GM23338 (cell line): ENCODE measurements around the gene SCLT1. TPM values are rescaled to one million over a fixed set of nuclear protein-coding genes. Genes with fewer than 3 reads are reported as not detected.

ENCODE experiments used
- ATAC-seq: fragments of 200-7000 bp; cut with Tn5 transposase; 3 replicates; pipeline ENCODE4 v1.9.1; 2020
- DNase-seq: peaks from one replicate; pipeline ENCODE4 v3.0.0-alpha.2; 2015; ENCODE audit warnings: low spot score
- H2AFZ ChIP-seq: fragments of 200-600 bp; sonication (generic); 2 replicates; pipeline ENCODE4 v1.8.0; 2016; ENCODE audit warnings: antibody characterized with exemption, mild to moderate bottlenecking, moderate library complexity
- H3F3A ChIP-seq: fragments of 200-600 bp; sonication (generic); replicated peaks from 2 replicates; pipeline ENCODE4 v1.8.0; 2017; ENCODE audit warnings: antibody characterized with exemption, mixed run types, low read depth
- H3K27ac ChIP-seq: fragments of 200-600 bp; sonication (generic); 2 replicates; pipeline ENCODE4 v1.6.1; 2016; ENCODE audit warnings: low read depth
- H3K27me3 ChIP-seq: fragments of 200-600 bp; sonication (generic); 2 replicates; pipeline ENCODE4 v1.8.0; 2016; ENCODE audit warnings: mild to moderate bottlenecking, mixed run types, moderate library complexity; ENCODE audit not compliant: insufficient read depth
- H3K36me3 ChIP-seq: fragments of 200-600 bp; sonication (generic); 2 replicates; pipeline ENCODE4 v1.8.0; 2016; ENCODE audit warnings: mild to moderate bottlenecking; ENCODE audit not compliant: insufficient read depth
- H3K4me1 ChIP-seq: fragments of 200-600 bp; sonication (generic); 2 replicates; pipeline ENCODE4 v1.8.0; 2016; ENCODE audit warnings: mild to moderate bottlenecking, moderate library complexity; ENCODE audit not compliant: insufficient read depth
- H3K4me2 ChIP-seq: fragments of 200-600 bp; sonication (generic); 2 replicates; pipeline ENCODE4 v1.7.1; 2017; ENCODE audit warnings: mixed run types
- H3K4me3 ChIP-seq: fragments of 200-600 bp; sonication (generic); 2 replicates; pipeline ENCODE4 v1.6.1; 2016; ENCODE audit warnings: mixed run types
- H3K79me2 ChIP-seq: fragments of 200-600 bp; sonication (generic); replicated peaks from 2 replicates; pipeline ENCODE4 v1.8.0; 2017; ENCODE audit warnings: mild to moderate bottlenecking; ENCODE audit not compliant: insufficient read depth
- H3K9me2 ChIP-seq: fragments of 200-600 bp; sonication (generic); 2 replicates; pipeline ENCODE4 v1.8.0; 2017; ENCODE audit not compliant: insufficient read depth
- H4K20me1 ChIP-seq: fragments of 200-600 bp; sonication (generic); replicated peaks from 2 replicates; pipeline ENCODE4 v1.8.0; 2017; ENCODE audit warnings: mild to moderate bottlenecking; ENCODE audit not compliant: insufficient read depth
- H3K27ac Mint-ChIP-seq: 2 replicates; pipeline ENCODE4 v1.8.0; 2020; ENCODE audit warnings: inconsistent platforms, mild to moderate bottlenecking, moderate library complexity, mixed read lengths
- H3K27me3 Mint-ChIP-seq: 3 replicates; pipeline ENCODE4 v1.8.0; 2022; ENCODE audit warnings: low read depth, mild to moderate bottlenecking, moderate library complexity, mixed read lengths, inconsistent platforms; ENCODE audit not compliant: insufficient read depth, poor library complexity
- H3K36me3 Mint-ChIP-seq: 3 replicates; pipeline ENCODE4 v1.8.0; 2021; ENCODE audit warnings: low read depth, mild to moderate bottlenecking, inconsistent platforms, moderate library complexity, mixed read lengths
- H3K4me1 Mint-ChIP-seq: 3 replicates; pipeline ENCODE4 v1.8.0; 2020; ENCODE audit warnings: mild to moderate bottlenecking, inconsistent platforms, mixed read lengths
- H3K4me3 Mint-ChIP-seq: 3 replicates; pipeline ENCODE4 v1.8.0; 2021; ENCODE audit warnings: moderate library complexity, mild to moderate bottlenecking, inconsistent platforms, mixed read lengths
- H3K9me3 Mint-ChIP-seq: 3 replicates; pipeline ENCODE4 v1.8.0; 2020; ENCODE audit warnings: moderate library complexity, mild to moderate bottlenecking, inconsistent platforms, mixed read lengths
- CREB1 ChIP-seq: fragments of 250-450 bp; sonication (Bioruptor Pico); IDR thresholded peaks from 2 replicates; pipeline ENCODE4 v1.5.0; 2020; ENCODE audit warnings: low read depth, mild to moderate bottlenecking, moderate library complexity
- EZH2 ChIP-seq: fragments of 200-600 bp; sonication (generic); IDR thresholded peaks from one replicate; pipeline ENCODE4 v1.8.0; 2017; ENCODE audit warnings: antibody characterized with exemption, mild to moderate bottlenecking, low read depth; ENCODE audit not compliant: unreplicated experiment
- EZH2phosphoT487 ChIP-seq: fragments of 200-600 bp; sonication (generic); IDR thresholded peaks from one replicate; pipeline ENCODE4 v1.8.1; 2018; ENCODE audit warnings: antibody characterized with exemption; ENCODE audit not compliant: unreplicated experiment
- JUNB ChIP-seq: IDR thresholded peaks from one replicate; pipeline ENCODE4 v1.6.1; 2016; ENCODE audit warnings: antibody characterized with exemption; ENCODE audit not compliant: unreplicated experiment
- NANOG ChIP-seq: IDR thresholded peaks from 2 replicates; pipeline ENCODE4 v1.6.1; 2016; ENCODE audit warnings: antibody characterized with exemption, borderline replicate concordance
- POLR2AphosphoS5 ChIP-seq: IDR thresholded peaks from 2 replicates; pipeline ENCODE4 v1.6.1; 2016; ENCODE audit warnings: antibody characterized with exemption, low read depth
- STAT1 ChIP-seq: IDR thresholded peaks from one replicate; pipeline ENCODE4 v1.6.1; 2016; ENCODE audit warnings: antibody characterized with exemption; ENCODE audit not compliant: unreplicated experiment
- ZNF114 ChIP-seq: fragments of 250-450 bp; sonication (Bioruptor Pico); IDR thresholded peaks from 2 replicates; pipeline ENCODE4 v1.5.0; 2020; ENCODE audit warnings: mild to moderate bottlenecking, moderate library complexity
- ZNF331 ChIP-seq: fragments of 250-450 bp; sonication (Bioruptor Pico); IDR thresholded peaks from 2 replicates; pipeline ENCODE4 v1.5.0; 2020; ENCODE audit warnings: low read depth, mild to moderate bottlenecking, moderate library complexity
- polyA plus RNA-seq: library from polyadenylated mRNA; unstranded; fragments of >200 nt; fragmentation: Nextera tagmentation; extraction: Ambion mirVana; gene quantifications from 2 replicates; pipeline ENCODE4 v1.2.1, GENCODE V29; 2016
- total RNA-seq: library from RNA; depleted of rRNA; stranded (reverse); fragments of >200 nt; shearing (Covaris generic); gene quantifications from 2 replicates; pipeline ENCODE4 v1.2.3, GENCODE V29; 2014
- TF ChIP-seq, protein P1 (sequence below): fragments of 250-450 bp; sonication (Bioruptor Pico); IDR thresholded peaks from 2 replicates; pipeline ENCODE4 v1.5.0; 2020; ENCODE audit warnings: mild to moderate bottlenecking, moderate library complexity
- TF ChIP-seq, protein P2 (sequence below): IDR thresholded peaks from one replicate; pipeline ENCODE4 v1.6.1; 2018; ENCODE audit warnings: antibody characterized with exemption; ENCODE audit not compliant: unreplicated experiment
- TF ChIP-seq, protein P3 (sequence below), 2 experiments: fragments of 200-600 bp in 1 of 2; sonication (generic) in 1 of 2; conservative IDR thresholded peaks; 2 replicates each; pipeline versions ENCODE4 v1.5.1 to v1.6.1; 2016 to 2017; ENCODE audit warnings: antibody characterized with exemption in 2 of 2, low read depth in 2 of 2, mild to moderate bottlenecking in 2 of 2, moderate library complexity in 1 of 2
- TF ChIP-seq, protein P4 (sequence below): IDR thresholded peaks from 2 replicates; pipeline ENCODE4 v1.6.1; 2016; ENCODE audit warnings: antibody characterized with exemption

SCLT1 gene
- total and polyA plus RNA-seq, 2 experiments from 2014 or later = 18.5 to 18.9 TPM

DNA sequence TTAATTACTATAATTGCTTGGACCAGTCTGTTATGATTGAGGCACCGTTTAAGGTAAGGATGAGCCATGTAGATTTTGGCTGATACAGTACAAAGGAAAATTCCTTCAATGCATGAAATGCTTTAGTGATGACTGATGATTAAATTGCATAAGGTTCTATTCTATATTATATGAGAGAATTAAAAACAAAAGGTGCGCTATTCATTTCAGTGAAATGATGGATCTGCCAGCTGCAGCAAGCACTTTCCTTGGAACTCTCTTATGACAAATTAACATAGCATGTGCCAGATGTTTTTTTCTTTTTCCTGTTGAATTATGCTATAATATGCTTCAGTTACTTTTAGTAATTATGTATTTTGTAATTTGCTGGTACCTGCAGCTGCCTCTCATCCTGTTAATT is 185.4 kb downstream of the SCLT1 start:
- H3K9me3 Mint-ChIP-seq = no peaks in the 10 kb centered on the region
- Histone ChIP-seq H2AFZ (no peak overlapping the region), H3K27me3 (no peaks in the 10 kb centered on the region), H3F3A (no peaks in the 10 kb centered on the region), H4K20me1 (no peaks in the 10 kb centered on the region), H3K36me3 (no peaks in the 10 kb centered on the region), H3K4me3 (no peak overlapping the region), H3K27ac (no peak overlapping the region), H3K79me2 (no peaks in the 10 kb centered on the region), H3K9me2 (no peaks in the 10 kb centered on the region), H3K4me1 (no peaks in the 10 kb centered on the region), H3K4me2 (no peak overlapping the region)
- no peak for ATAC-seq
- H3K27ac Mint-ChIP-seq = no peak overlapping the region
- DNase-seq = no peak
- no peaks in the 10 kb centered on the region for H3K27me3 Mint-ChIP-seq
- H3K4me1 Mint-ChIP-seq = no peaks in the 10 kb centered on the region; the same call in 2 of the 3 replicates
- TF ChIP-seq CREB1 (CRISPR knock-in tag) (no peak), STAT1 (no peak), EZH2 (no peak), NANOG (no peak), JUNB (no peak), ZNF331 (CRISPR knock-in tag) (no peak), EZH2phosphoT487 (no peak), POLR2AphosphoS5 (no peak), ZNF114 (no peak)
- TF ChIP-seq, protein P1, sequence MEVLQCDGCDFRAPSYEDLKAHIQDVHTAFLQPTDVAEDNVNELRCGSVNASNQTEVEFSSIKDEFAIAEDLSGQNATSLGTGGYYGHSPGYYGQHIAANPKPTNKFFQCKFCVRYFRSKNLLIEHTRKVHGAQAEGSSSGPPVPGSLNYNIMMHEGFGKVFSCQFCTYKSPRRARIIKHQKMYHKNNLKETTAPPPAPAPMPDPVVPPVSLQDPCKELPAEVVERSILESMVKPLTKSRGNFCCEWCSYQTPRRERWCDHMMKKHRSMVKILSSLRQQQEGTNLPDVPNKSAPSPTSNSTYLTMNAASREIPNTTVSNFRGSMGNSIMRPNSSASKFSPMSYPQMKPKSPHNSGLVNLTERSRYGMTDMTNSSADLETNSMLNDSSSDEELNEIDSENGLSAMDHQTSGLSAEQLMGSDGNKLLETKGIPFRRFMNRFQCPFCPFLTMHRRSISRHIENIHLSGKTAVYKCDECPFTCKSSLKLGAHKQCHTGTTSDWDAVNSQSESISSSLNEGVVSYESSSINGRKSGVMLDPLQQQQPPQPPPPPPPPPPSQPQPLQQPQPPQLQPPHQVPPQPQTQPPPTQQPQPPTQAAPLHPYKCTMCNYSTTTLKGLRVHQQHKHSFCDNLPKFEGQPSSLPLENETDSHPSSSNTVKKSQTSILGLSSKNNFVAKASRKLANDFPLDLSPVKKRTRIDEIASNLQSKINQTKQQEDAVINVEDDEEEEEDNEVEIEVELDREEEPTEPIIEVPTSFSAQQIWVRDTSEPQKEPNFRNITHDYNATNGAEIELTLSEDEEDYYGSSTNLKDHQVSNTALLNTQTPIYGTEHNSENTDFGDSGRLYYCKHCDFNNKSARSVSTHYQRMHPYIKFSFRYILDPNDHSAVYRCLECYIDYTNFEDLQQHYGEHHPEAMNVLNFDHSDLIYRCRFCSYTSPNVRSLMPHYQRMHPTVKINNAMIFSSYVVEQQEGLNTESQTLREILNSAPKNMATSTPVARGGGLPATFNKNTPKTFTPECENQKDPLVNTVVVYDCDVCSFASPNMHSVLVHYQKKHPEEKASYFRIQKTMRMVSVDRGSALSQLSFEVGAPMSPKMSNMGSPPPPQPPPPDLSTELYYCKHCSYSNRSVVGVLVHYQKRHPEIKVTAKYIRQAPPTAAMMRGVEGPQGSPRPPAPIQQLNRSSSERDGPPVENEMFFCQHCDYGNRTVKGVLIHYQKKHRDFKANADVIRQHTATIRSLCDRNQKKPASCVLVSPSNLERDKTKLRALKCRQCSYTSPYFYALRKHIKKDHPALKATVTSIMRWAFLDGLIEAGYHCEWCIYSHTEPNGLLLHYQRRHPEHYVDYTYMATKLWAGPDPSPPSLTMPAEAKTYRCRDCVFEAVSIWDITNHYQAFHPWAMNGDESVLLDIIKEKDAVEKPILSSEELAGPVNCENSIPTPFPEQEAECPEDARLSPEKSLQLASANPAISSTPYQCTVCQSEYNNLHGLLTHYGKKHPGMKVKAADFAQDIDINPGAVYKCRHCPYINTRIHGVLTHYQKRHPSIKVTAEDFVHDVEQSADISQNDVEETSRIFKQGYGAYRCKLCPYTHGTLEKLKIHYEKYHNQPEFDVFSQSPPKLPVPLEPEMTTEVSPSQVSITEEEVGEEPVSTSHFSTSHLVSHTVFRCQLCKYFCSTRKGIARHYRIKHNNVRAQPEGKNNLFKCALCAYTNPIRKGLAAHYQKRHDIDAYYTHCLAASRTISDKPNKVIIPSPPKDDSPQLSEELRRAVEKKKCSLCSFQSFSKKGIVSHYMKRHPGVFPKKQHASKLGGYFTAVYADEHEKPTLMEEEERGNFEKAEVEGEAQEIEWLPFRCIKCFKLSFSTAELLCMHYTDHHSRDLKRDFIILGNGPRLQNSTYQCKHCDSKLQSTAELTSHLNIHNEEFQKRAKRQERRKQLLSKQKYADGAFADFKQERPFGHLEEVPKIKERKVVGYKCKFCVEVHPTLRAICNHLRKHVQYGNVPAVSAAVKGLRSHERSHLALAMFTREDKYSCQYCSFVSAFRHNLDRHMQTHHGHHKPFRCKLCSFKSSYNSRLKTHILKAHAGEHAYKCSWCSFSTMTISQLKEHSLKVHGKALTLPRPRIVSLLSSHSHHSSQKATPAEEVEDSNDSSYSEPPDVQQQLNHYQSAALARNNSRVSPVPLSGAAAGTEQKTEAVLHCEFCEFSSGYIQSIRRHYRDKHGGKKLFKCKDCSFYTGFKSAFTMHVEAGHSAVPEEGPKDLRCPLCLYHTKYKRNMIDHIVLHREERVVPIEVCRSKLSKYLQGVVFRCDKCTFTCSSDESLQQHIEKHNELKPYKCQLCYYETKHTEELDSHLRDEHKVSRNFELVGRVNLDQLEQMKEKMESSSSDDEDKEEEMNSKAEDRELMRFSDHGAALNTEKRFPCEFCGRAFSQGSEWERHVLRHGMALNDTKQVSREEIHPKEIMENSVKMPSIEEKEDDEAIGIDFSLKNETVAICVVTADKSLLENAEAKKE (CRISPR knock-in tag) = no peak
- TF ChIP-seq, protein P2, sequence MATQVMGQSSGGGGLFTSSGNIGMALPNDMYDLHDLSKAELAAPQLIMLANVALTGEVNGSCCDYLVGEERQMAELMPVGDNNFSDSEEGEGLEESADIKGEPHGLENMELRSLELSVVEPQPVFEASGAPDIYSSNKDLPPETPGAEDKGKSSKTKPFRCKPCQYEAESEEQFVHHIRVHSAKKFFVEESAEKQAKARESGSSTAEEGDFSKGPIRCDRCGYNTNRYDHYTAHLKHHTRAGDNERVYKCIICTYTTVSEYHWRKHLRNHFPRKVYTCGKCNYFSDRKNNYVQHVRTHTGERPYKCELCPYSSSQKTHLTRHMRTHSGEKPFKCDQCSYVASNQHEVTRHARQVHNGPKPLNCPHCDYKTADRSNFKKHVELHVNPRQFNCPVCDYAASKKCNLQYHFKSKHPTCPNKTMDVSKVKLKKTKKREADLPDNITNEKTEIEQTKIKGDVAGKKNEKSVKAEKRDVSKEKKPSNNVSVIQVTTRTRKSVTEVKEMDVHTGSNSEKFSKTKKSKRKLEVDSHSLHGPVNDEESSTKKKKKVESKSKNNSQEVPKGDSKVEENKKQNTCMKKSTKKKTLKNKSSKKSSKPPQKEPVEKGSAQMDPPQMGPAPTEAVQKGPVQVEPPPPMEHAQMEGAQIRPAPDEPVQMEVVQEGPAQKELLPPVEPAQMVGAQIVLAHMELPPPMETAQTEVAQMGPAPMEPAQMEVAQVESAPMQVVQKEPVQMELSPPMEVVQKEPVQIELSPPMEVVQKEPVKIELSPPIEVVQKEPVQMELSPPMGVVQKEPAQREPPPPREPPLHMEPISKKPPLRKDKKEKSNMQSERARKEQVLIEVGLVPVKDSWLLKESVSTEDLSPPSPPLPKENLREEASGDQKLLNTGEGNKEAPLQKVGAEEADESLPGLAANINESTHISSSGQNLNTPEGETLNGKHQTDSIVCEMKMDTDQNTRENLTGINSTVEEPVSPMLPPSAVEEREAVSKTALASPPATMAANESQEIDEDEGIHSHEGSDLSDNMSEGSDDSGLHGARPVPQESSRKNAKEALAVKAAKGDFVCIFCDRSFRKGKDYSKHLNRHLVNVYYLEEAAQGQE = no peak
- TF ChIP-seq, protein P3, sequence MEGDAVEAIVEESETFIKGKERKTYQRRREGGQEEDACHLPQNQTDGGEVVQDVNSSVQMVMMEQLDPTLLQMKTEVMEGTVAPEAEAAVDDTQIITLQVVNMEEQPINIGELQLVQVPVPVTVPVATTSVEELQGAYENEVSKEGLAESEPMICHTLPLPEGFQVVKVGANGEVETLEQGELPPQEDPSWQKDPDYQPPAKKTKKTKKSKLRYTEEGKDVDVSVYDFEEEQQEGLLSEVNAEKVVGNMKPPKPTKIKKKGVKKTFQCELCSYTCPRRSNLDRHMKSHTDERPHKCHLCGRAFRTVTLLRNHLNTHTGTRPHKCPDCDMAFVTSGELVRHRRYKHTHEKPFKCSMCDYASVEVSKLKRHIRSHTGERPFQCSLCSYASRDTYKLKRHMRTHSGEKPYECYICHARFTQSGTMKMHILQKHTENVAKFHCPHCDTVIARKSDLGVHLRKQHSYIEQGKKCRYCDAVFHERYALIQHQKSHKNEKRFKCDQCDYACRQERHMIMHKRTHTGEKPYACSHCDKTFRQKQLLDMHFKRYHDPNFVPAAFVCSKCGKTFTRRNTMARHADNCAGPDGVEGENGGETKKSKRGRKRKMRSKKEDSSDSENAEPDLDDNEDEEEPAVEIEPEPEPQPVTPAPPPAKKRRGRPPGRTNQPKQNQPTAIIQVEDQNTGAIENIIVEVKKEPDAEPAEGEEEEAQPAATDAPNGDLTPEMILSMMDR (conservative IDR thresholded peaks at IDR 0.05; ENCODE audit: low read depth in 2 of 2) = no peak
- TF ChIP-seq, protein P4, sequence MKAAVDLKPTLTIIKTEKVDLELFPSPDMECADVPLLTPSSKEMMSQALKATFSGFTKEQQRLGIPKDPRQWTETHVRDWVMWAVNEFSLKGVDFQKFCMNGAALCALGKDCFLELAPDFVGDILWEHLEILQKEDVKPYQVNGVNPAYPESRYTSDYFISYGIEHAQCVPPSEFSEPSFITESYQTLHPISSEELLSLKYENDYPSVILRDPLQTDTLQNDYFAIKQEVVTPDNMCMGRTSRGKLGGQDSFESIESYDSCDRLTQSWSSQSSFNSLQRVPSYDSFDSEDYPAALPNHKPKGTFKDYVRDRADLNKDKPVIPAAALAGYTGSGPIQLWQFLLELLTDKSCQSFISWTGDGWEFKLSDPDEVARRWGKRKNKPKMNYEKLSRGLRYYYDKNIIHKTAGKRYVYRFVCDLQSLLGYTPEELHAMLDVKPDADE = no peak
- no peak overlapping the region for H3K4me3 Mint-ChIP-seq
- H3K36me3 Mint-ChIP-seq = no peaks in the 10 kb centered on the region
